ENCODE measurements around the gene MRPL49.

DNA sequence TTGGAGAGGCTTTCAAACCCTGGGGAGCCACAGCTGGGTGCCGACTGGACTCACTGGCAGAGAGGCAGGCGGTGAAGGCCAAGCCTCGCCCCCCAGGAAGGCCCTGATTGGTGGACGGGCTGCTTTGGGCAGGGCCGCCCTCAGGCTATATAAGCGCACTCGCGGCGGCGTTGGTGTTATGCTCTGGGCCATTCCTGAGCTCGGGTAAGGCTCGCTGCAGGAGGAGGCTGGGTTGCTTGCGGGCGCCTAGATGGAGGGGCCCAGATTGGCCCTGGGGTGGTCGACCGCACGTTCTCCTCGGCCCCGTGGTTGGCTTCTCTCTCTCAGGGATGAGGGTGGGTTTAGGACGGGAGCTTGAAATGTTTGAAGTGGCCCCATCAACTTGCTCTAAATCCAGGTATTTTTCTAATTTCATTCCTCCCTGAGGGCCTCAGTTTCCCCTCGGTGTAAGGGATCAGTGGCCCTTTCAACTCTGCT lies 48.0 kb downstream of the MRPL49 start, which contains the start of gene SPDYC:
- no peak for TF ChIP-seq POLR2AphosphoS5 (IDR thresholded peaks at IDR 0.05; ENCODE audit: low read depth, low read length)
- TF ChIP-seq TAF1 (IDR thresholded peaks at IDR 0.05; ENCODE audit: borderline replicate concordance, low read depth, low read length): no peak

All from GM12892 (cell line).